Measurements from ENCODE around the gene MTMR10. TPM values are rescaled to one million over a fixed set of nuclear protein-coding genes. Genes with fewer than 3 reads are reported as not detected.

MTMR10 gene
- total and polyA plus RNA-seq, 2 of the 4 experiments (the other 2 are of a cell fraction): 11.2 to 13.8 TPM

- Histone ChIP-seq H3K27ac (ENCODE audit: insufficient read depth, low read length) (no peak overlapping the region), H3K56ac (ENCODE audit: extremely low read depth, insufficient read depth, low read length) (no peak overlapping the region), H2AK9ac (replicated peaks; ENCODE audit: low read depth, low read length, poor library complexity) (peak overlapping the region; percentile 25), H4K20me1 (ENCODE audit: insufficient read depth, low read length) (no peaks in the 10 kb centered on the region), H2BK20ac (ENCODE audit: low read depth, low read length) (no peak overlapping the region), H3K9ac (ENCODE audit: low read depth, low read length) (no peak overlapping the region), H3K27me3 (ENCODE audit: control insufficient read depth, insufficient read depth, low read length) (no peaks in the 10 kb centered on the region), H3K4me2 (ENCODE audit: low read depth, low read length) (no peak overlapping the region), H2AK5ac (ENCODE audit: low read depth, low read length) (no peak overlapping the region), H3K18ac (ENCODE audit: low read depth, low read length) (no peak overlapping the region), H3K14ac (replicated peaks; ENCODE audit: low read depth, low read length) (no peak overlapping the region), H3K9me3 (ENCODE audit: control insufficient read depth, insufficient read depth, low read length) (no peaks in the 10 kb centered on the region), H2BK120ac (ENCODE audit: low read depth, low read length) (no peak overlapping the region), H3K4me1 (ENCODE audit: control insufficient read depth, insufficient read depth, low read length) (no peaks in the 10 kb centered on the region), H4K5ac (ENCODE audit: low read depth, low read length) (no peak overlapping the region), H3K4me3 (ENCODE audit: insufficient read depth, low read depth, low read length) (no peak overlapping the region), H2BK15ac (ENCODE audit: low read depth, low read length) (no peak overlapping the region), H3K9me1 (ENCODE audit: insufficient read depth, low read length) (peaks cover 3% of the 10 kb centered on the region; the same call in 1 of the 2 replicates), H4K8ac (ENCODE audit: low read depth in 2 of 2, low read length in 2 of 2) (no peak overlapping the region), H3K4ac (ENCODE audit: low read depth, low read length) (no peak overlapping the region), H3K36me3 (ENCODE audit: control insufficient read depth, insufficient read depth, low read length) (peaks cover 42% of the 10 kb centered on the region), H3K79me1 (ENCODE audit: low read depth in 1 of 2, low read length in 2 of 2) (0 out of 4 replicates have a peak, but pooled peaks cover 0 to 2% of the 10 kb centered on the region in 2 experiments), H2AFZ (replicated peaks; ENCODE audit: low read length, poor library complexity) (no peak overlapping the region), H2BK5ac (ENCODE audit: low read depth, low read length, poor library complexity, severe bottlenecking) (no peak overlapping the region), H4K91ac (ENCODE audit: insufficient read depth, low read depth, low read length) (no peak overlapping the region), H3K23ac (ENCODE audit: low read depth, low read length) (no peak overlapping the region)
- ChIA-PET POLR2A (ENCODE audit: unreplicated experiment) (no interaction called here), CTCF (no interaction called here)
- DNase-seq (no peak), ATAC-seq (ENCODE audit: low read depth) (no peak)
- intact Hi-C loops (cut with micrococcal nuclease): loop anchor here (5.0 kb wide), 1 partner anchor 34 kb away; no protein-coding TSS in a partner anchor
- 100% methylated on average over 1 of the region's 8 CpGs; no CpG with 5 or more reads in 1 of the 2 experiments for WGBS, 2 experiments (ENCODE audit: extremely low coverage in 2 of 2, insufficient read length in 1 of 2)
- BruUV-seq (replicated peaks): no TSS peak
- in situ Hi-C loops (cut with MboI; ENCODE audit: low sequenced_read_pairs): no loop called here
- TF ChIP-seq USF2 (IDR thresholded peaks at IDR 0.05; ENCODE audit: low read depth, low read length): no peak
- TF ChIP-seq CTCF (conservative IDR thresholded peaks at IDR 0.05; ENCODE audit: low read depth, low read length): no peak
- no peak for TF ChIP-seq SMC3 (IDR thresholded peaks at IDR 0.05; ENCODE audit: low read depth, low read length)
- no peak for TF ChIP-seq MAFK (IDR thresholded peaks at IDR 0.05; ENCODE audit: low read depth, low read length)
- no peak for TF ChIP-seq POLR2A (IDR thresholded peaks at IDR 0.05; ENCODE audit: low read depth, low read length)
- no peak for TF ChIP-seq CHD1 (IDR thresholded peaks at IDR 0.05; ENCODE audit: low read depth, low read length)
- dilution Hi-C loops (cut with HindIII; ENCODE audit: low sequenced_read_pairs, unreplicated experiment): no loop called here
Observed at GRCh38 chr15:30943654-30944335, 47.6 kb downstream of the MTMR10 start.
